Measurements from ENCODE around the gene RNF214.

- TF ChIP-seq CTCF (conservative IDR thresholded peaks at IDR 0.05) (no peak), EZH2 (IDR thresholded peaks at IDR 0.05; ENCODE audit: low read depth) (no peak)
Measured at GRCh38 chr11:117214404-117215110, 17.9 kb upstream of the RNF214 start.
